Measurements from ENCODE around the gene MRGPRF. TPM values are rescaled to one million over a fixed set of nuclear protein-coding genes. Genes with fewer than 3 reads are reported as not detected.
A peak's percentile ranks its signal among the peaks of the same experiment; 100 is the strongest.
"Not testable (repeated sequence)": the region's sequence is repeated elsewhere in the genome, so short reads cannot be mapped to it uniquely, and the experiment has no call there.

The MRGPRF gene
- polyA plus RNA-seq, 3 donors: 2.0 to 34.5 (median 26.1) TPM

- H3K27ac ChIP-seq (ENCODE audit: low read depth, low read length): peak overlapping the region; percentile 51
- WGBS, 3 donors: 44 to 60% (median 50%) methylated on average over 8 of the region's 8 CpGs
Observed at GRCh38 chr11:69007975-69008381, 5.1 kb downstream of the MRGPRF start.

GRCh38 chr11:69006816-69007215, 6.2 kb downstream of the MRGPRF start:
- 88 to 90% (median 89%) methylated on average over 12 of the region's 12 CpGs for WGBS, 3 donors
- no peak overlapping the region for H3K27ac ChIP-seq (ENCODE audit: low read depth, low read length)

- WGBS, 3 donors: 85 to 88% (median 87%) methylated on average over 48 of the region's 48 CpGs
- H3K27ac ChIP-seq (ENCODE audit: low read depth, low read length): no peak overlapping the region
Observed at GRCh38 chr11:69005631-69006368, 7.2 kb downstream of the MRGPRF start.

- H3K27ac ChIP-seq (ENCODE audit: low read depth, low read length): no peak overlapping the region
- 86 to 91% (median 89%) methylated on average over 27 of the region's 27 CpGs for WGBS, 3 donors
Observed at GRCh38 chr11:69005183-69005630, 7.8 kb downstream of the MRGPRF start.

GRCh38 chr11:69004411-69005182, 8.4 kb downstream of the MRGPRF start:
- WGBS, 3 donors: 73 to 84% (median 82%) methylated on average over 13 of the region's 13 CpGs
- no peak overlapping the region for H3K27ac ChIP-seq (ENCODE audit: low read depth, low read length)

- H3K27ac ChIP-seq (ENCODE audit: low read depth, low read length): no peak overlapping the region
- 80 to 91% (median 90%) methylated on average over 18 to 20 of the region's 20 CpGs for WGBS, 3 donors
Observed at GRCh38 chr11:69003866-69004367, 9.1 kb downstream of the MRGPRF start.

- WGBS, 3 donors: 79 to 93% (median 93%) methylated on average over 9 of the region's 9 CpGs
- H3K27ac ChIP-seq (ENCODE audit: low read depth, low read length): peak overlapping the region; percentile 25
Observed at GRCh38 chr11:69003301-69003865, 9.7 kb downstream of the MRGPRF start.

GRCh38 chr11:69002570-69003231, 10.3 kb downstream of the MRGPRF start:
- WGBS, 3 donors: 71 to 76% (median 73%) methylated on average over 13 of the region's 13 CpGs
- no peak overlapping the region for H3K27ac ChIP-seq (ENCODE audit: low read depth, low read length)

GRCh38 chr11:69002110-69002569, 10.9 kb downstream of the MRGPRF start:
- no peak overlapping the region for H3K27ac ChIP-seq (ENCODE audit: low read depth, low read length)
- WGBS, 3 donors: 68 to 72% (median 68%) methylated on average over 6 of the region's 6 CpGs

GRCh38 chr11:69001243-69002081, 11.6 kb downstream of the MRGPRF start:
- no peak overlapping the region for H3K27ac ChIP-seq (ENCODE audit: low read depth, low read length)
- 77 to 83% (median 83%) methylated on average over 23 of the region's 23 CpGs for WGBS, 3 donors

- no peak overlapping the region for H3K27ac ChIP-seq (ENCODE audit: low read depth, low read length)
- 42 to 62% (median 55%) methylated on average over 8 of the region's 8 CpGs for WGBS, 3 donors
Observed at GRCh38 chr11:69000831-69001242, 12.2 kb downstream of the MRGPRF start.

- 74 to 85% (median 82%) methylated on average over 5 of the region's 5 CpGs for WGBS, 3 donors
- no peak overlapping the region for H3K27ac ChIP-seq (ENCODE audit: low read depth, low read length)
Observed at GRCh38 chr11:69000391-69000790, 12.7 kb downstream of the MRGPRF start.

- 81 to 92% (median 89%) methylated on average over 12 of the region's 12 CpGs for WGBS, 3 donors
Observed at GRCh38 chr11:68999748-69000355, 13.2 kb downstream of the MRGPRF start.

GRCh38 chr11:68999093-68999747, 13.8 kb downstream of the MRGPRF start:
- H3K27ac ChIP-seq (ENCODE audit: low read depth, low read length): no peak overlapping the region
- 84% methylated on average over 8 of the region's 8 CpGs for WGBS, 3 donors

More at GRCh38 chr11:68999748-69000355, 13.2 kb downstream of the MRGPRF start:
- H3K27ac ChIP-seq (ENCODE audit: low read depth, low read length): not testable (repeated sequence)

GRCh38 chr11:68998390-68998911, 14.6 kb downstream of the MRGPRF start:
- WGBS, 3 donors: 28 to 36% (median 29%) methylated on average over 13 of the region's 13 CpGs
- H3K27ac ChIP-seq (ENCODE audit: low read depth, low read length): no peak overlapping the region

GRCh38 chr11:68997995-68998348, 15.1 kb downstream of the MRGPRF start:
- no peak overlapping the region for H3K27ac ChIP-seq (ENCODE audit: low read depth, low read length)
